ENCODE measurements around the gene DHFR2. TPM values are rescaled to one million over a fixed set of nuclear protein-coding genes. Genes with fewer than 3 reads are reported as not detected.
"Not testable (repeated sequence)": the region's sequence is repeated elsewhere in the genome, so short reads cannot be mapped to it uniquely, and the experiment has no call there.

The DHFR2 gene
- total RNA-seq, 1 donor from 2014 or later: 11.1 TPM

- no peak overlapping the region for H3K4me3 Mint-ChIP-seq (ENCODE audit: low read depth)
- H3K4me1 Mint-ChIP-seq (ENCODE audit: low read depth): peaks cover 41% of the 10 kb centered on the region
- H3K9me3 Mint-ChIP-seq: no peaks in the 10 kb centered on the region
- intact Hi-C loops (cut with micrococcal nuclease): no loop called here
- H3K27me3 Mint-ChIP-seq (ENCODE audit: low read depth): no peaks in the 10 kb centered on the region
- no peak overlapping the region for H3K27ac Mint-ChIP-seq
- peaks cover 47% of the 10 kb centered on the region for H3K36me3 Mint-ChIP-seq (ENCODE audit: low read depth)
- no peak for DNase-seq (ENCODE audit: low spot score)
These were observed 19.2 kb upstream of the DHFR2 start for GRCh38 chr3:94081884-94082283.

GRCh38 chr3:94080552-94080951 is 17.8 kb upstream of the DHFR2 start:
- H3K9me3 Mint-ChIP-seq; H3K27ac Mint-ChIP-seq; H3K4me3 Mint-ChIP-seq (ENCODE audit: low read depth); H3K27me3 Mint-ChIP-seq (ENCODE audit: low read depth); DNase-seq (ENCODE audit: low spot score); intact Hi-C loops (cut with micrococcal nuclease): not testable (repeated sequence)
- H3K36me3 Mint-ChIP-seq (ENCODE audit: low read depth): peaks cover 52% of the 10 kb centered on the region
- peaks cover 41% of the 10 kb centered on the region for H3K4me1 Mint-ChIP-seq (ENCODE audit: low read depth)

GRCh38 chr3:94076055-94076454 is 13.3 kb upstream of the DHFR2 start:
- no peaks in the 10 kb centered on the region for H3K27me3 Mint-ChIP-seq (ENCODE audit: low read depth)
- no peak for DNase-seq (ENCODE audit: low spot score)
- intact Hi-C loops (cut with micrococcal nuclease): no loop called here

GRCh38 chr3:94071713-94072284 is 9.1 kb upstream of the DHFR2 start:
- Mint-ChIP-seq H3K27me3 (ENCODE audit: low read depth) (no peaks in the 10 kb centered on the region), H3K9me3 (peaks cover 13% of the 10 kb centered on the region), H3K4me1 (ENCODE audit: low read depth) (peaks cover 45% of the 10 kb centered on the region), H3K4me3 (ENCODE audit: low read depth) (no peak overlapping the region), H3K27ac (peak overlapping the region; percentile 74), H3K36me3 (ENCODE audit: low read depth) (peaks cover 77% of the 10 kb centered on the region)
- intact Hi-C loops (cut with micrococcal nuclease): loop anchor here (1.0 kb wide), 1 partner anchor 8 kb away; the partner anchor contains the start of gene NSUN3
- DNase-seq (ENCODE audit: low spot score): no peak

More at GRCh38 chr3:94076055-94076454, 13.3 kb upstream of the DHFR2 start:
- Mint-ChIP-seq H3K4me1 (ENCODE audit: low read depth) (peaks cover 36% of the 10 kb centered on the region), H3K4me3 (ENCODE audit: low read depth) (no peak overlapping the region), H3K27ac (no peak overlapping the region), H3K9me3 (no peaks in the 10 kb centered on the region), H3K36me3 (ENCODE audit: low read depth) (peaks cover 71% of the 10 kb centered on the region)

GRCh38 chr3:94070341-94070911 is 7.7 kb upstream of the DHFR2 start:
- Mint-ChIP-seq H3K27ac (peak overlapping the region; percentile 44), H3K4me3 (ENCODE audit: low read depth) (no peak overlapping the region), H3K27me3 (ENCODE audit: low read depth) (no peaks in the 10 kb centered on the region), H3K36me3 (ENCODE audit: low read depth) (peaks cover 76% of the 10 kb centered on the region), H3K9me3 (peaks cover 16% of the 10 kb centered on the region), H3K4me1 (ENCODE audit: low read depth) (peaks cover 57% of the 10 kb centered on the region)
- no peak for DNase-seq (ENCODE audit: low spot score)
- intact Hi-C loops (cut with micrococcal nuclease): no loop called here

- Mint-ChIP-seq H3K4me1 (ENCODE audit: low read depth) (peaks cover 64% of the 10 kb centered on the region), H3K27ac (no peak overlapping the region), H3K4me3 (ENCODE audit: low read depth) (no peak overlapping the region), H3K27me3 (ENCODE audit: low read depth) (no peaks in the 10 kb centered on the region), H3K9me3 (peaks cover 16% of the 10 kb centered on the region), H3K36me3 (ENCODE audit: low read depth) (peaks cover 78% of the 10 kb centered on the region)
- no peak for DNase-seq (ENCODE audit: low spot score)
- intact Hi-C loops (cut with micrococcal nuclease): loop anchor here (1.0 kb wide), 2 partner anchors 57 to 65 kb away; no protein-coding TSS in a partner anchor
These were observed 6.6 kb upstream of the DHFR2 start for GRCh38 chr3:94069194-94069813.

- intact Hi-C loops (cut with micrococcal nuclease): no loop called here
- H3K4me3 Mint-ChIP-seq (ENCODE audit: low read depth): peak overlapping the region; percentile 15
- peaks cover 16% of the 10 kb centered on the region for H3K9me3 Mint-ChIP-seq
- peak overlapping the region; percentile 72 for H3K27ac Mint-ChIP-seq
- no peak for DNase-seq (ENCODE audit: low spot score)
- H3K27me3 Mint-ChIP-seq (ENCODE audit: low read depth): no peaks in the 10 kb centered on the region
- peaks cover 62% of the 10 kb centered on the region for H3K36me3 Mint-ChIP-seq (ENCODE audit: low read depth)
- peaks cover 64% of the 10 kb centered on the region for H3K4me1 Mint-ChIP-seq (ENCODE audit: low read depth)
These were observed 4.1 kb upstream of the DHFR2 start for GRCh38 chr3:94066506-94067500.

GRCh38 chr3:94065819-94066480 is 3.2 kb upstream of the DHFR2 start:
- Mint-ChIP-seq H3K9me3 (peaks cover 16% of the 10 kb centered on the region), H3K27ac (peak overlapping the region; percentile 72), H3K36me3 (ENCODE audit: low read depth) (peaks cover 58% of the 10 kb centered on the region), H3K4me3 (ENCODE audit: low read depth) (peak overlapping the region; percentile 15), H3K27me3 (ENCODE audit: low read depth) (no peaks in the 10 kb centered on the region), H3K4me1 (ENCODE audit: low read depth) (peaks cover 56% of the 10 kb centered on the region)
- no peak for DNase-seq (ENCODE audit: low spot score)
- intact Hi-C loops (cut with micrococcal nuclease): no loop called here

- peak overlapping the region; percentile 27 for H3K4me3 Mint-ChIP-seq (ENCODE audit: low read depth)
- peaks cover 67% of the 10 kb centered on the region for H3K36me3 Mint-ChIP-seq (ENCODE audit: low read depth)
- intact Hi-C loops (cut with micrococcal nuclease): no loop called here
- peaks cover 54% of the 10 kb centered on the region for H3K4me1 Mint-ChIP-seq (ENCODE audit: low read depth)
- H3K27me3 Mint-ChIP-seq (ENCODE audit: low read depth): no peaks in the 10 kb centered on the region
- H3K9me3 Mint-ChIP-seq: peaks cover 16% of the 10 kb centered on the region
- peak overlapping the region; percentile 14 for H3K27ac Mint-ChIP-seq
- no peak for DNase-seq (ENCODE audit: low spot score)
These were observed 2.4 kb upstream of the DHFR2 start for GRCh38 chr3:94065122-94065521.

GRCh38 chr3:94064243-94064860 is 1.6 kb upstream of the DHFR2 start:
- no peaks in the 10 kb centered on the region for H3K27me3 Mint-ChIP-seq (ENCODE audit: low read depth)
- peak overlapping the region; percentile 98 for H3K27ac Mint-ChIP-seq
- H3K9me3 Mint-ChIP-seq: peaks cover 16% of the 10 kb centered on the region
- peaks cover 72% of the 10 kb centered on the region for H3K36me3 Mint-ChIP-seq (ENCODE audit: low read depth)
- peak overlapping the region; percentile 97 for H3K4me3 Mint-ChIP-seq (ENCODE audit: low read depth)
- peaks cover 50% of the 10 kb centered on the region for H3K4me1 Mint-ChIP-seq (ENCODE audit: low read depth)
- no peak for DNase-seq (ENCODE audit: low spot score)
- intact Hi-C loops (cut with micrococcal nuclease): no loop called here

GRCh38 chr3:94063496-94064119 is 892 bp upstream of the DHFR2 start:
- Mint-ChIP-seq H3K27ac (peak overlapping the region; percentile 98), H3K4me3 (ENCODE audit: low read depth) (peak overlapping the region; percentile 97), H3K27me3 (ENCODE audit: low read depth) (no peaks in the 10 kb centered on the region), H3K9me3 (peaks cover 16% of the 10 kb centered on the region), H3K4me1 (ENCODE audit: low read depth) (peaks cover 43% of the 10 kb centered on the region), H3K36me3 (ENCODE audit: low read depth) (peaks cover 71% of the 10 kb centered on the region)
- DNase-seq (ENCODE audit: low spot score): no peak
- intact Hi-C loops (cut with micrococcal nuclease): loop anchor here (1.0 kb wide), 2 partner anchors 9 to 52 kb away; no protein-coding TSS in a partner anchor
